ENCODE results near the gene HLCS.
A peak's percentile ranks its signal among the peaks of the same experiment; 100 is the strongest.
"Not testable (repeated sequence)": the region's sequence is repeated elsewhere in the genome, so short reads cannot be mapped to it uniquely, and the experiment has no call there.

HLCS gene

DNA sequence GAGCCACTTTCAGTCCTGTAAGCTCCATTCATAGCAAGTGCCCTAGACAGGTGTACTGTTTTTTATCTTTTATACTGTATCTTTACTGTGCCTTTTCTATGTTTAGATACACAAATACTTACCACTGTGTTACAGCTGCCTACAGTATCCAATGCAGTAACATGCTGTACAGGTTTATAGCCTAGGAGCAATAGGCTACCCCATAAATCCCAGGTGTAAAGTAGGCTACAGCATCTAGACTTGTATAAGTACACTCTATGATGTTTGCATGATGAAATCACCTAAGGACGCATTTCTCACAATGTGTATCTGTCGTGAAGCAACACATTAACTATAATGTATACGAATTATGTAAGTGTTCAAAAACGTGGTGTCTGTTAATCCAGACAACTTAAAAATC, 10.7 kb downstream of the HLCS start:
- no peak for DNase-seq (ENCODE audit: low spot score)

DNA sequence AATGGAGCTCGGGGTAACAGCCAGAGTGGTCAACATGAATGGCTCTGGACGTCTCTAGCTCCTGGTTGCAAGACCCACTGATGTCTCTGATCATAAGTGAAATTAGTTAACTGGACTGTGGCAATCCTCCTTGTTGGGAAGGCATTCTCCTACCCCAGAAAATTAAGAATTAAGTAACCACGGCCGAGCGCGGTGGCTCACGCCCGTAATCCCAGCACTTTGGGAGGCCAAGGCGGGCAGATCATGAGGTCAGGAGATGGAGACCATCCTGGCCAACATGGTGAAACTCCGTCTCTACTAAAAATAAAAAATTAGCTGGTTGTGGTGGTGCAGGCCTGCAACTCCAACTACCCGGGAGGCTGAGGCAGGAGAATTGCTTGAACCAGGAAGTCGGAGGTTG, 14.1 kb downstream of the HLCS start:
- DNase-seq (ENCODE audit: low spot score), result not testable (repeated sequence)

DNA sequence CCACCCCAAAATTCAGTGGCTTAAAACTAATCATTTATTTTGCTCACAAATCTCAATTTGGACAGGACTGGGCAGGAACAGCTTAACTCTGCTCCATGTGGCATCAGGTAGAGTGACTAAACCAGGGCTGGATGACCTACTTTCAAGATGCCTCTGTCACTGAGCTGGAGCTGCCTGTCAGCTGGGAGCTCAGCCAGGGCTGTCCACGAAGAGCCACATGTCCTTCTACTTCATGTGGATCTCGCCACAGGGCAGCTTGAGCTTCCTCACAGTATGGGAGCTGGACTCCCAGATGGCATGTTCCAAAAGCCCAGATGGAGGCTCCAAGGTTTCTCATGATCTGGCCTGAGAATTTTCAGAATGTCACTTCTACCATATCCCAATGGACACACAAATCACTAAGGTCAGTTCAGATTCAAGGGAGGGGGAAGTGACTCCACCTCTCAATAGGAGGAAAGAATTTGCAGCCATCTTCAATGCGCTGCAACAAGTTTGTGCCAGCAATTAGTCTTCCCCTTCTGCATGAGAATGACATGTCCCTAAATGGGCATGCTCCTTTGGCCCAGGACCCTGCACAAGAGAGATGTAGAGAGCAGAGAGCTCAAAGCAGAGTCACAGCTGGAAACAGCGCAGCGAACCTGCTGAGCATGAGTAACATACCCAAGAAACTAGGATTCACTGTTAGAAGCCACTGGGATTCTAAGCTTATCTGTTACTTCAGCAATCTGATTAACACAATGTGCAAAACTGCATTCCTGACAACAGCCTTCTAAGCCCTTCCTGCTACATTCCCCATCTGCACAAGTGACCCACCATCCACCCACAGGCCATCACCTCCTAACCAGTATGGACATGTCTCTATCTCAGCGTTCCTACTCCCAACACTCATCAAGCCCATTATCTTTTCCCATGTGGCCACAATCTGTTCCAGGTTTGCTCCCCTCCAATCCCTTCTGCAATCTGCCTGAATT, 17.0 kb downstream of the HLCS start:
- DNase-seq (ENCODE audit: low spot score), result no peak

GRCh38 chr21:36948686-36949085, 17.8 kb downstream of the HLCS start:
- DNase-seq (ENCODE audit: low spot score), result no peak

GRCh38 chr21:36946949-36947356, 19.5 kb downstream of the HLCS start:
- no peak for DNase-seq (ENCODE audit: low spot score)

DNA sequence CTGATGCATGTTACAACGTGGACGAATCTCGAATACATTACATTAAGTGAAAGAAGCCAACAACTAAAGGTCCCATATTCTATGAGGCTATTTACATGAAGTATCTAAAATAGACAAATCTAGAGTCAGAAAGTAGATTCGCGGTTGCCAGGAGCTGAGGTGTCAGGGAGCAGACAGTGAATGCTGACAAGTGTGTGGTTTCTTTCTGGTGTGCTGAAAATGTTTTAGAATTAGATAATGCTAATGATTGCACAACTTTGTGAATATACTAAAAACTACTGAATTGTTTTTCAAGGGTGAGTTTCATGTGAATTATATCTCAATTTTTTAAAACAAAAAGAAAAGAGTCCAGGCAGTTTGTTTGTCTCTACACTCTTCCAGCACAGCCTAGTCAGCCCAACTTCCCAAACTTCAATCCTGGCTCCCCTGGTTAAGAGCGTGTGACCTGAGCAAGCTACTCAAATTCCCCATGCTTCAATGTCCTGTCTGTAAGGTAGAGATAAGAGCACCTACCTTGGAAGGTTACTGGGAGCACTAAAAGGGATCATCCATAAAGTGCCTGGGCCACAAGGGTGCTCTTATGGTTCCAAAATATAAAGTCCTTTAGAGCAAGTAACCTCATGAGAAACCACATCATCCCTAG, 20.9 kb downstream of the HLCS start:
- DNase-seq (ENCODE audit: low spot score), result no peak

GRCh38 chr21:36936361-36937135, 29.9 kb downstream of the HLCS start:
- DNase-seq (ENCODE audit: low spot score), result no peak

- no peak for DNase-seq (ENCODE audit: low spot score)
These were observed 31.5 kb downstream of the HLCS start for GRCh38 chr21:36934864-36935420.

DNA sequence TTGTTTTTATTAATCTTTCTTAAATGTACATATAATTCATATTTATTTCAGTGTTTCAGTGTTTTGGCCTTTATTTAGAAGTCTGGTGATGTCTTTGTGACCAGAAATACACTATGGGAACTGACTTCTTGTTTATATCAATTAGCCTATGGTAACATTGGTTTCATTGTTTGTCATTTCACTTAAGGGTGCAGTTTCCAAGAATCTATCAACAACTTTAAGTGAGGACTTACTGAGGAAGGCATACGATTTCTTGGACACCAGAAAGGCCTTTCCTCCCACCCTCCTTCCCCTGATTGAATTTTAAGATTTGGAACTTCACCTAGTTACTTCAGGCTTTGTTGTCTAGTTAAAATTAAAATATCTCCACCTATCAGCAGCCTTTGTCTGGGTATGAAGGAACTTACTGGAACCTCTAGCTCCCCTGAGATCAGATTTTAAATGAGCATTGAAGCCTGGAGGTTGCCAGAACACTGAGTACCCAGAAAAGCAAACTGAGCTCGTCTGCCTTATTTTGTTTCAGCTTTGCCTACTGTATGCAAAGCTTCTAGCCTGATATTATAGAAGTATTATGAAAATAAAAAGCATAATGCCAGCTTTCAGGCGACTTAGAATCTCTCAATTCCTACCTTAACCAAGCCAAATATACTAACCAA, 34.2 kb downstream of the HLCS start:
- peak; percentile 16 for DNase-seq (ENCODE audit: low spot score)

DNA sequence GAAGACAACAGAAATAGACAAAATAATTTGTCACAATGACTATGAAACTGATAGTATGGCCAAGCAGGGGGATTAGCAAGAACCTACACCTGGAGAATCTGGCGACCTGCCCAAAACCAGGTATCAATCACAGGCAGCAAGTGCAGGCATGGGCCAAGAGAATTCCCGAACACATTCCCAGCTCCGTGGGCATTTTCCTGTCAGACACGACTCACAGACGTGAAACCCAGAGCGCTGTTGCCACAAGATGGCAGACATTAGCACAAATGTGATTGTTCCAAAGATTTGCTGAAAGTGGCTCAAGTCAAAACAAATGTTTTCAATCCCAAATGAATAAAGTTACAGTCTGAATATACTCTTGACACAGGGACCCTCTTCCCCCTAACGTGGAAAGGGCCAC, 36.8 kb downstream of the HLCS start:
- no peak for DNase-seq (ENCODE audit: low spot score)

DNA sequence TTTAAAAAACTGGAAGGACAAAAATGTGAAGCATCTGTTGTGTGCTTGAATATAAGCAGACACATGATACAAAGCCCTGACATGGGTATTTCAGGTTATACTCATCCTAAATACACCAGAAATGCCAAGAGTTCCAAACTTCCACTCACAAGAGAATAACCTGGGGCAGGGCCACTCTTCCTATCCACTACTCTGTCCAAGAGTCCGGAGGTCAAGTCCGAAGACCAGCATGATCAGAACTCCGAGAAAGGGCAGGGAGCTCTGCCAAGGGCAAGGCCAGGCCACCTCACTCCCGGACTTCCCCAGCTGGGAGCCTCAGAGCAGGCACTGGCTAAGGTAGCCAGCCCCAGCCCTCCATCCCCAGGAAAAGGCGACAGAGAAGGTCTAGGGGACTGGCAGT, 37.5 kb downstream of the HLCS start:
- DNase-seq (ENCODE audit: low spot score), result no peak

DNA sequence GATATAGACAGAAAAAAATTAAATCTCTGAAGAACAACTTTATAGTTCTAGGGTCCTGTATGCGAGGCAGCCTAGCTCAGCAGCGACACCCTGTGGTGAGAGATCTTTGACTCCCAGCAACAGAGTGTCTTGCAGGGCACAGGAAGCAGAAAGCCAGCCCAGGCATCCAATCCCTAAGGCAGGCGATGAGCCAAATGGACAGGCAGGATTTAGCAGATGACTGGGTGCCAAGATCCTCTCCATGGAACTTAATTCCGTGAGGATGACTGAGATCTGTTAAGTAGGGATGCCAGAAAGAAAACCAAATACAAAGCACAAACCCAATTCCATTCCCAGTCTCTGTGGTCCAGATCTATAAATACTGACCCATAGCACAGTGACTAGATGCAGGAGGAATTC, 38.8 kb downstream of the HLCS start:
- DNase-seq (ENCODE audit: low spot score), result peak; percentile 68

GRCh38 chr21:36926989-36927718, 39.3 kb downstream of the HLCS start:
- no peak for DNase-seq (ENCODE audit: low spot score)

DNA sequence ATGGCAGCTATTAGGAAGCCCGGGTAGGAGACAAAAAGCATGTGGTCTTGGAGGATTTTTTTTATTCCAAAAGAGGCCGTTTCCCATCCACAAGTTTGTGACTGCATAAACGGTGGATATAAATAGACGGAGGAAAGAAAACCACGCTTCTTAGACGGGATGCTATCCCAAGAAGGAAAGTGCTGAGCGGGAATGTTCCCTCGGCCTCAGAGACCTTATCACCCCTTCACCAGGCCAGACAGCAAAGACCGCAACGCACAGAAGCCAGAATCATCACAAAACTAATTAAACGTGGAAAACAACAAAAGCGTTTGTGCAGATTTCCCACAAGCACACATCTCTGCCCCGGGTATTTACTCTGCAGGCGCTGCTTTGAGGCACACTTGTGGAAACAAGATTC, 43.2 kb downstream of the HLCS start:
- DNase-seq (ENCODE audit: low spot score), result no peak

DNA sequence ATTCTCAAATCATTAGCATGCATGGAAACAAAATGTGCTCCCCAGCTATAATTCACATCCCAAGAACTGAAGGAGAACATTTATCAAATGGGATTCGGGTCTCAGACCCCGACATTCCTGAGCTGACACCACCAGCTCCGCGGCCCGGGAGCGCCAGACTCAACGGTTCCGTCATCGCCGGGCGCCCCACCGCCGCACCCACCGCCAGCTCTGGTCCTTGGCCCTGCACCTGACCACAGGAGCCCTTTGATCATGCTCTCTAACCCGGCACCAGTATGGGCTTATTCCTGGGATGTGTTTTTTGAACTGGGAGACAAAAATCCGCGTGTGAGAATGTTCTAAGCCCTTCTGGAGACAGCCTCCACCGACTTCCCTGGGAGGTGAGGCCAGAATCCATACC, 43.6 kb downstream of the HLCS start:
- no peak for DNase-seq (ENCODE audit: low spot score)

GRCh38 chr21:36918291-36918690, 48.2 kb downstream of the HLCS start:
- DNase-seq (ENCODE audit: low spot score), result no peak

DNA sequence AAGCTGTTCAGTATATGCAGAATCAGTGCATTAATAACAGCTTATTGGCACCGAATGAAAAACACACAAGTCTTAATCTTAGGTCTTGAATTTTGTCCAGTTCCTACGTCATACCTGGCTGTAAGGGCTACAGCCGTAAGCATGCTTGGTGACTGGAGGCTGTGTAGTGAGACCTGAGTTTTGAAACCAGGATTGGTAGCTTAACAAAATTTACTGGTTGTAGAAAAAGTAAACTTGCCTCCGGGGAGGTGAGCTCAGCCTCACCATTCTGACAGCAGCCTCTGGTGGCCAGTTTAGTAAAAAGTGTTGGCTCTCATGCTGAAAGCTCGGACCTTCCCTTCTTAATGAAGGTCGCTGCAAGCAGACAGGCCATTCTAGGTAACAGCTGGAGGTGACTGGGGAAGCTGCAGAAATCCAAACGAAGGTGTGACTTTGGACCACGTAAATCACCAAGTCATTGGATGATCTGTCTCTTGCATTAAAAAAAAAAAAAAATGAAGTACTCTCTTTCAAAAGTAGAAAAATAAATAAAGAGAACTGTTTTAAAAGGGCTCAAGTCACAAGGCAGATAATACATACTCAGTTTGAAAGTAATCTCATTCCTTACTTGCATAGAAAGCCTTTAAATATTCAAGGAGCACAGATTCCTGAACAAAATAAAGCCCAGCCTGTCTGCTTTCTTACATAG, 48.9 kb downstream of the HLCS start:
- no peak for DNase-seq (ENCODE audit: low spot score)

- DNase-seq (ENCODE audit: low spot score), result no peak
These were observed 49.8 kb downstream of the HLCS start for GRCh38 chr21:36916718-36917117.

DNA sequence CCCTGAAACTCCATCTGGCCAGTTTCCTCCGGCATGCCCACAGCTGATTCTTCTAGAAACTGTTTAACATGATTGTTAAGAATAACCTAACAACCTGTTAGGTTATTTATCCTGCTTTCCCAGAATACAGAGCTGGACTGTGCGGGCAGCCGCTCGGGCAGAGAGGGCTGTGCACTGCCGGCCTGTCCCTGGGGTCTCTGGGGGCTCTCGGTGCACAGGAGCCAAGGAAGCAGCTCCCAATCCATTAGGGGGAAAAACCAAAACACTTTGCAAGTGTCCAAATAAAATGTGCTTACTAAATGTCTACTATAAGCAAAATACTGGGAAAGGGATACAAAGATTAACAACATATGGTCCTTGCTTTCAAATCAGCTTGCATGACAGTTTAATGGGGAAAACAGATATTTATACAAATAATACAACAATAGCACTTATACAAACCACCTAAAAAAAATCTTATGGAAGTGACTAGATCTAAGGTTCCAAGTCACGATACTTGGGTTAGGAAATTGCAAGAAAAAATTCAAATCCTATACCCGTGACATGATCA, 50.7 kb downstream of the HLCS start:
- DNase-seq (ENCODE audit: low spot score), result no peak

- DNase-seq (ENCODE audit: low spot score), result no peak
These were observed 51.3 kb downstream of the HLCS start for GRCh38 chr21:36915014-36915695.
